Stimulated activated CD4-positive, alpha-beta T cell treated with anti-CD3 and anti-CD28 coated beads, Interleukin-1b, Interleukin-23, amount 100 ng/mL, for 1 hour (primary cell): Measurements from ENCODE around the gene NLE1.
"Not testable (repeated sequence)": the region's sequence is repeated elsewhere in the genome, so short reads cannot be mapped to it uniquely, and the experiment has no call there.

Source experiments
- DNase-seq, 2 donors: peaks; one replicate each; pipeline ENCODE4 v3.0.0-alpha.2; 2020; ENCODE audit warnings: low read depth in 2 of 2

Gene NLE1

DNA sequence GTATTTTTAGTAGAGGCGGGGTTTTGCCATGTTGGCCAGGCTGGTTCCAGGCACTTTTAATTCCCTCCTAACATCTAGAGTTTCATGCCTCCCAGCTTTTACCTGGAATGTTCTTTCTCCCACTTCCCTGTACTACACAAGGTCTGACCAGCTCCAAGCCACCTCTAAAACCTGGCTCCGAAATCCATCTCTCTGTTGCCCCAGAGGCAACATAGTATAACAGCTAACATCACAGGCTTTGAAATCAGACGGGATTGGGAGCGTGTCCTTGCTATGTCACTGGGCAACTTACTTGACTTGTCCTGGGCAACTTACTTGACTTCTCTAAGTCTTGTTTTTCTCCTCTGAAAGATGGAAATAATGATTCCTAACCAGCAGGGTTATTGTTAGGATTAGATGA lies 20.7 kb upstream of the NLE1 start:
- DNase-seq: no peak

DNA sequence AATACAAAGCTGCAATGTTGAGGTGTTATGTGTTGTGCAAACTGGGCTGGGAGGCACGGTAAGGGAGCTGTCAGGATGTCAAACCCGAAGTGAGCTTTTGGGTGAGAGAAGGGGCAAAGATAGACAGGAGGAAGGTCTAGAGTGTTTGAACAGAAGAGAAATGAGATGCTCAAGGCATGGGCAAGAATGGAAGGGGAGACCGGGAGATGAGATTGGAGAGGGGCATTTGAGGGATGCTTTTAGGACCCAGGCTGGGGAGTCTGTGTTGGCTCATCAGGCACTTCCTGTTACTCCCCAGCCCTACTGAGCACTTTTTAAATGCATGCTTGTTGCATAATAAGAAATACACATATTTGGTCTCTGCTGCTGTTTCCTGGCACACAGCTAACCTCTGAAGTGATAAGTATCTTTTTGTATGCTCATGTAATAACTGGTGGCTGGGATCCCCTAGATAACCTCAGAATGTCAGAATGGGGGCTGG lies 19.2 kb upstream of the NLE1 start:
- no peak for DNase-seq

DNA sequence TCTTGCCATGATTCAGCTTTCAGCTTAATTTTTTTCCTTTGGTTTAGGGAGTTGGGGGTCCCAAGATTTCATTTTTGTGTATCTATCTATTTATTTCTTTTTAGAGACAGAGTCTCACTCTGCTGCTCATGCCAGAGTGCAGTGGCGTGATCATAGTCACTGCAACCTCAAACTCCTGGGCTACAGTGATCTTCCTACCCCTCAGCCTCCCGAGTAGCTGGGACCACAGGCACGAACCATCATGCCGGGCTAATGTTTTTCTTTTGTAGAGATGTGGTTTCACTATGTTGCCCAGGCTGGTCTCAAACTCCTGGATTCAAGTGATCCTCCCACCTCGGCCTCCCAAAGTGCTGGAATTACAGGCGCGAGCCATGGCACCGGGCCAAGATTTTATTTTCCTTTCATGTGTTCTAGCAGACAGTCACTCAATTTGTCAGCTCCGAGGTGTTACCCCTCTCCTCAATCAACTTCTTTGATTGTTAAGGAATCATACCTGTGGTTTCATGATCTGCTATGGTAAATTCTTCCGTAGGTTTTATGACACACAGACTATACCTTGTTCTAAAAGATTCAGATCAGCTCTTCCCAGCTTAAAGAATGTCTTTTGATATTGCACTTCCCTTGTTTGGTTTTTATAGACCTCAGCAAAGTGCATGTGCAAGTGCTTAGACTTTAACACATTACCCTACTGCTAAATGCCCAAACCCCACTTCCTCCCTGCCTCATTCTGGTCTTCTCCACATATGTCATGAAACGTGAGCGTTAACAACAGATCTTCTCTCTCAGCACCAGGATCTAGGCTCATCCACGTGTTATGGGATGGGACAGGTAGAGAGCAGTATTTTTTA lies 18.5 kb upstream of the NLE1 start:
- no peak for DNase-seq

DNA sequence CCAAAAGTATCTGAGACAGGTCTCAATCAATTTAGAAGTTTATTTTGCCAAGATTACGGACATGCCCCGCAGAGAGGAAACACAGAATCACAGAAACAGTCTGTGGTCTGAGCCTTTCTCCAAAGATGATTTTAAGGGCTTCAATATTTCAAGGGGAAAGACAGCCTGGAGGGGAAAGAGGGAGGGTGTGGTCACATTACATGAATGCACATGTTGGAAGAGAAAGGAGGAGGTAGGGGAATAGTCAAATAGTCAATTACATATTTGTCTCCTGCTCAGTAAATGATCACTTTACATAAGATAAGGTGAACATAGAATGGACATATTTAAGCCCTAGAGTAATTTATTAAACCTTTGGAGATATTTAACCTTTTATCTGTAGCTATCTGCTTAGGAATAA lies 17.8 kb upstream of the NLE1 start:
- DNase-seq: no peak

DNA sequence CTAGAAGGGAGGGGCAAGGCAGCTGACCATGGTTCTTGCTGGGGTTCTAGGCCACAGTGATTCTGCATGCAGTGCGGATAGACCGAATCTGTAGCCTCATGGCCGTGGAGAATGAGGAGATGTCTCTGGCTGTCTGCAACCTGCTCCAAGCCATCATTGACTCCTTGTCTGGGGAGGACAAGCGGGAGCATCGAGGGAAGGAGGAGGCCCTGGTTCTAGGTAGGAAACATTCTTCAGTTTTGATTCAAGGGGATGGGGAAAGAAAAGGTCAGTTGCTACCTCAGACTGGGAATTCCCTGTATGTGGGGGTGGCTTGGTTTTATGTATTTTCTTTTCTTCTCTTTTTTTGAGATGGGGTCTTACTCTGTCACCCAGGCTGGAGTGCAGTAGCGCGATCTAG lies 13.1 kb upstream of the NLE1 start:
- no peak for DNase-seq

DNA sequence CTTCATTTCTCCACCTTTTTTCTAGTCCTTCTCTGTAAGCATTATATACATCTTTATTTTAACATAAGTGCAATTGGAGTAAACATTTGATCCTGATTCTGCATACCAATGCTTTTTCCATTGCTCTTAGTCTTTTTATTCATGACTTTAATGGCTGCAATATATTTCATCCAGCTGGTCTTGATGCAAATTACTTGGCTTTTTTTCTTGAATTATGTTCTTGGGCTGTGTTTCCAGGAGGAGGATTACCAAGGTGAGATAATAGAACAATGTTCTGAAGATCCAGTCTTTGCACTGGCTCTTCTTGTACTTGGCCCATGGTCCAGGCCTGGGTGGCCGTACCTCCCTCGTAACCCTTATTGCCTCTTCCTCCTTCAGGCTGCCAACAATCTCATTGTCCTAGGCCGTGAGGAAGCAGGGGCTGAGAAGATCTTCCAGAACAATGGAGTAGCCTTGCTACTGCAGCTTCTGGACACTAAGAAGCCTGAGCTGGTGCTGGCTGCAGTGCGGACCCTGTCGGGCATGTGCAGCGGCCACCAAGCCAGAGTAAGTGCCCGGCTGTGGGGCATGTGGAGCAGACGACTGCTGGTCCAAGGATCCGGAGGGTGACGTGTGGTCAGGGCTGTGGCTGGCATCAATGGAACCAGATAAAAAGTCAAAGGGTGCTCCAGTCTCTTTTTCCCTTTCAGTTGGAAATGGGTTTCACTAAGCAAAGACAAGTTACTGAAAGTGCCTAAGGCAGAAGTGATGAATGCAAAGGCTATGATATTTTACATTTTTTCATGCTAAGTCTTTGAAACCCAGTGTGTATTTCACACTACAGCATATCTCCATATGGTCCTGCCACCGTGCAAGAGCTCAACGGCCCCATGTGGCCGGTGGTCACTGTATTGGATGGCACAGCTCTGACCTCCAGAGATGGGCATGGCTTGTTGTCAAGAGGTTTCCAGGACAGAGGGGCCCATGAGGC lies 12.4 kb upstream of the NLE1 start:
- DNase-seq: no peak

DNA sequence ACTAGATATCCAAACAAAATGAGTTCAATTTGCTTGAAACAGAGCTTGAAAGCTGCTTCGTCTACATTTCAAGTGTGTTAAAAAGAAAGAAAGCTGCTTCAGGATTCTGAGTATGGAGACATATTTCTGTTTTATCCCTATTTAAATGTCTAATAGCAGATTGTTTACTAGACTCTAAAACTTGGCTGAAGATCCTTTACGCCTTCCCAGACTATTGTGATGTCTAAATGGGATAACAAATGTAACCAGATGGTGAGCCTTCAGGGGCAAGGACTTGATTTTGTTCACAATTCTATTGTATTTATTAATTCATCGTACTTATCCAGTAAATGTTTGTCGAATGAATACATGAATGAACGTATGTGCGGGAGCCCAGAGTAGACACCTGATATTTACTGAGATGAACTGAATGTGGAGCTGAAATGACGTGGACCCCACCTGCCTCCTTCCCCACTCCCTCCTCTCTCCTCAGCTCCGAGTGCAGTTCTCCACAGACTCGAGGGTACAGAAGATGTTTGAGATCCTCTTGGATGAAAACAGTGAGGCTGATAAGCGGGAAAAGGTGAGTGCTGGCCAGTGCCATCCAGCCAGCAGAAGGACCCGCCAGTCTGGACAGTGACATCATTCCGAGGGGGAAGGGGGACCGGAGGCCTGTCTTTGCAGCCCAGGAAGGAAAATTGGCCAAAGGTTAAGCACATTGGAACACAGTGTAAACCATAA lies 10.5 kb upstream of the NLE1 start:
- no peak for DNase-seq

DNA sequence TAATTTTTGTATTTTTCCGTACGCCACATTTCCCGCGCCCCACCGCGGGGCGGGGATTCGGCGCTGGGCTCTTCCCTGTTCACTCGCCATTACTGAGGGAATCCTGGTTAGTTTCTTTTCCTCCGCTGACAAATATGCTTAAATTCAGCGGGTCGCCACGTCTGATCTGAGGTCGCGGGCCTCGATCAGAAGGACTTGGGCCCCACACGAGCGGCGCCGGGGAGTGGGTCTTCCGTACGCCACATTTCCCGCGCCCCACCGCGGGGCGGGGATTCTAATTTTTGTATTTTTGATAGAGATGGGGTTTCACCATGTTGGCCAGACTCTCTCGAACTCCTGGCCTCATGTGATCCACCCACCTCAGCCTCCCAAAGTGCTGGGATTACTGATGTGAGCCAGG lies 9.0 kb upstream of the NLE1 start:
- not testable (repeated sequence) for DNase-seq

DNA sequence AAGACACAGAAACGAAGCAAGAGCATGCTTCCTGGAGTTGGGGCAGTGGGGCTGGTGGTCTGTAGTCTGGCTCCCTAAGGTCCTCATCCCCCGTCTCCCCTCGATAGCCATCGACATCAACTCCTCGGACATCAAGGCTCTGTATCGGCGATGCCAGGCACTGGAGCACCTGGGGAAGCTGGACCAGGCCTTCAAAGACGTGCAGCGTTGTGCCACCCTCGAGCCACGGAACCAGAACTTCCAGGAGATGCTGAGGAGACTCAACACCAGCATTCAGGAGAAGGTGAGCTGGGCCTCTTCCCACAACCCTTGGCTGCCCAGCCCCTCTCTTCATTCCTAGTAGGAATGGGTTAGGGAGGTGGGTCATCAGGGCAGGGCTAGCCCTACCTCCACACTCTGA lies 7.8 kb upstream of the NLE1 start:
- no peak for DNase-seq

DNA sequence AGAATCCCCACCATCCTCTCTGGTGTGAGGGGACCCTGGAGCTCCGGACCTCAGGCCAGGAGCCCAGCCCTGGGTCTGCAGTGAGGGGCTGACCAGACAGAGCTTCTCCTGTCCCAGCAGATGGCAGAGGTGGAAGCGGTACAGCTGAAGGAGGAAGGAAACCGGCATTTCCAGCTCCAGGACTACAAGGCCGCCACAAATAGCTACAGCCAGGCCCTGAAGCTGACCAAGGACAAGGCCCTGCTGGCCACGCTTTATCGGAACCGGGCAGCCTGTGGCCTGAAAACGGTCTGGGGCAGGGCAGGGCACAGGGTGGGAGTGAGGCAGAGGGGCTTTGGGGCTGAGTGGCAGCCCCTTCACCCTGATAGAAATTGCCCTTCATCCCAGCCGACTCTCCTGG lies 6.0 kb upstream of the NLE1 start:
- DNase-seq: no peak

DNA sequence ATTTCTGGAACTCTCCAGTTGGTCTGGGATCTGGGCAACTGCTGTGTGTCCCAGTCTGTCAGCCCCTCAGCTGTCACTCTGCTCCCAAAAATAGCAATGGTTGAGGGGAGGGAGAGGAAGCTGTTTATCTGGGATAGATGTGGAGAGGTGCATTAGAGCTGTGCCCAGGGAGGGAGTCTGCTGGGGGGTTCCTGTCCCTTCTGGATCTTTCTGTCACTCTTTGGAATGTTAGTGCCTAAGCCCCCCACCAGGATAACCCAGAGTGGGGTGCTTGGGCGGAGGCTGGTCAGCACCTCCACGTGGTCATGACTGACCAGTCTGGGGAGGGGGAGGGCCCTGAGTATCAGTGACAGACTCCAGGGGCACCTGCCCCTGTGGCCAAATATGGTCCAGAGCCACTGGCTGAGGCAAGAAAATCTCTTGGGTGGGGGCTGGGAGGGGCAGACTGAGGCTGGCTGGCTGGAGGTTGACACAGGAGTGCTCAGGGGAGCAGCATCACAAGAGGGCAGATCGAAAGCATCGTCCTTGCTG lies 5.3 kb upstream of the NLE1 start, which contains the start of gene UNC45B:
UNC45B (plus strand) TSS at position 443 of the 531 bp plus-strand sequence. CDS start 447 bp downstream, outside the sequence.
- no peak for DNase-seq

DNA sequence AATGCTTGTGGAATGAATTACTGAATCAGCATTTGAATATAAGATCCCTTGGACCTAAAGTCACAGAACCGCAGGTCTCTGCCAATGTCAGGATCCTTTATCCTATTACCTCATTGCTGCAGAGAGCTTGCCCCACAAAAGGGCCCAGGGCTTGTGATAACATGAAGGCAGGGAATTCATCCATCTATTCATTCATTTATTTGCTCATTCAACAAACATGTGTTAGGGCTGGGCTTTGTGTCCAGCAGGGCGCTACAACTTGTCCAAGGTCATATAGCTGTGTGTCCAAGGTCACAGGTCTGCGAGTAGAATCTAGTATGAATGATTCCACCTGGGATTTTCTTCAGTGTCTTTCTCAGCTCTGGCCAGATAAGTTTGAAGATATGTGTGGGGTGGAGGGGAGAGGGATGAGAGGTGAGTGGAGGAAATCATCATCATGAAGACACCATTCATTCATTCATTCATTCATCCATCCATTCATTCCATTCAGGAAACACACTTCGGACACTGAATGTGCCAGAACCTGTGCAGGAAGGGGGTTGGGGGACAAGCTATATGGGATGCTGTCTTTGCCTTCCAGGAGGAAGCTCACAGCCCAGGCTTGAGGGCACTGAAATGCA lies 4.2 kb upstream of the NLE1 start:
- DNase-seq: no peak

DNA sequence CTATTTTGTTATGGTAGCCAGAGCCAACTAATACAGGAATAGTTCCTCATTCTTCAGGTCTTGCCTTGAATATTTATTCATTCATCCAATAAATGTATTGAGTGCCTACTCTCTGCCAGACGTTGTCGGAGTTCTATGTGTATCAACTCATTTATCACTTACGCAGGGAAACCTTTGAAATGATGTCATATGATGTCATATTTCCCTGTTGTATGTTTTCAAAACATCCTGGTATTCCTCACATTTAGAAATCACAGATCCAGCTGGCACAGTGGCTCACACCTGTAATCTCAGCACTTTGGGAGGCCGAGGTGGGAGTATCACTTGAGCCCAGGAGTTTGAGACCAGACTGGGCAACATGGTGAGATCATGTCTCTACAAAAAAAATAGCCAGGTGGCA lies 2.7 kb upstream of the NLE1 start:
- DNase-seq: no peak

DNA sequence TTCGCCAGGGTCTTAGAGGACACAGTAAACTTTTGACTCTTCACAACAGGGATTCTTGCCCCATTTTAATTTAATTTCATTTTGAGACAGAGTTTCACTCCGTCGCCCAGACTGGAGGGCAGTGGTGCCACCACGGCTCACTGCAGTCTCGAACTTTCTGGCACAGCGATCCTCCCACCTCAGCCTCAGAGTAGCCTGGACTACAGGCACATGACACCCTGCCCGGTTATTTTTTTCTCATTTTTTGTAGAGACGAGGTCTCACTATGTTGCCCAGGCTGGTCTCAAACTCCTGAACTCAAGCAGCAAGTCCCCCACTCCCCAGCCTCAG lies 329 bp upstream of the NLE1 start:
- DNase-seq: no peak

DNA sequence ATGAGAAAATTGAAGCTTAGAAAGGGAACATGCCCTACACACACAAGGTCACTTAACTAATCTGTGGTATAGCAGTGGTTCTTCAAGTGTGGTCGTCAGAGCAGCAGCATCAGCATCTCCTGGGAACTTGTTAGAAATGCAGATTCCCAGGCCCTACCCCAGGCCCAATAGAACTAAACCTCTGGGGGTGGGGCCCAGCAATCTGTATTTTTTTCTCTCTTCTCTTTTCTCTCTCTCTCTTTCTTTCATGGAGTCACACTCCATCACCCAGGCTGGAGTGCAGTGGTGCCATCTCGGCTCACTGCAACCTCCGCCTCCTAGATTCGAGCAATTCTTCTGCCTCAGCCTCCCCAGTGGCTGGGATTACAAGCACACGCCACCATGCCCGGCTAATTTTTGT lies 3.9 kb downstream of the NLE1 start:
- DNase-seq: no peak

DNA sequence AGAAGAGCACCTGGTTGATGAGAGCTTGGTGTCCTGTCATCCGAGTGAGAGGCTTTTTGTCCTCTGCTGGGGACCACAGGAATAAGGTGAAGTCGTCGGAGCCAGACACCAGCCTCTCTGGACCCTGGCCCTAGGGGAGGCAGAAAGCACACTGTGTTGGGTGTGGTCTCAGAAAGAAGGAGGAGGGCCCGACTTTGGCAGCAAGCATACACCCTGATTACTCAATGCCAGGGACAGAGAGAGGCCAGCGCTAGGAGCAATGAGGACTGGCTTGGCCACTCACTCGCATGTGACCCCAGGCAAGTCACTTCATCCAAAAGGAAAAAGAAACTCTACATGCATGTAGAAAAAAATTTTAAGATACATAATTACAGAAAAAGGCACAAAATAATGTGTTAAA lies 6.8 kb downstream of the NLE1 start:
- DNase-seq: no peak

DNA sequence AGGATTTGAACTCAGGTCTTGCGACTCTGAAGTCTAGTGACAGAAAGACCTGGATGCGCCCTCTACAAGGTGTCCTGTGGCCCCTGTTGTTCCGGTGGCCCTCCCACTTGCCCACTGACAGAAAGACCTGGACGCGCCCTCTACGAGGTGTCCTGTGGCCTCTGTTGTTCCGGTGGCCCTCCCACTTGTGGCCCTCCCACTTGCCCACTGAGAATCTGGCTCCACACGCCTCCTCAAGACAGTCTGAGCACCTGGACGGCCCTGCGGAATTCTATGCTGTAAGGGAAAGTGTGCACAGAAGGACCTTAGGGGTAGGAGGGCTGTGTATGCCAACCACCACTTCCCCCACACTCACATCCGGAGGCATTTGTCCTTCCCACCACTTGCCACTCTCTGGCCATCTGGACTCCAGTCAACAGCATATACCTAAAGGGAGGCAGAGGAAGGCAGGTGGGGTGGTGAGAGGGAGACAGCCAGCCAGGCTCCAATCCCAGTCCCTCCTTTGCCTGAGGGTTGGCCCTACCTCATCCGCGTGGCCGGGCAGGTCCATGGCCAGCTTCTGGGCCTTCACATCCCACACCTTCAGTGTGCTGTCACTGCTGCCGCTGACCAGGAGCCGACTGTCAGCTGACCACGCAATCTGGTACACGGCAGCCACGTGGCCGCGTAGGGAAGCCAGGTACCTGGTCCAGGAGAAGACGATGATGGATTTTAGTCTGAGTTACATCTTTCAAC lies 9.1 kb downstream of the NLE1 start:
- no peak for DNase-seq

DNA sequence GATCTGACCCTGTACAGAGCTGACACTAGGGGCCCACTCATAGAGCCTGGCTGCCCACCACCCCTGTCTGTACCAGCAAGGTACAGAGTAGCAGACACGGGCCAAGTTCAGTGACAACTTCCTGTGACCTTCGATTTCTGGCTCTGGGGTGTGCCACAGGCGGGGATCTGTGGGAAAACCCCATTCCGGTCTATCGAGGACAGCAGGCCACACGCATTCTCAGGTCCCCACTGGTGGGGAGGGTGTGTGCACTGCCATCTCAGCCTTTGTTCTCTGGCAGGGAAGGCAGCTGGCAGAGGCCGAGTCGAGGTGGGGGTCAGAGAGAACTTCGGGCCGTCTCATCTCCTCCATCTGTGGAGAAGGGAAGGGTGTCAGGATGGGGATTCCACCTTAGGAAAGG lies 10.0 kb downstream of the NLE1 start:
- DNase-seq: no peak

DNA sequence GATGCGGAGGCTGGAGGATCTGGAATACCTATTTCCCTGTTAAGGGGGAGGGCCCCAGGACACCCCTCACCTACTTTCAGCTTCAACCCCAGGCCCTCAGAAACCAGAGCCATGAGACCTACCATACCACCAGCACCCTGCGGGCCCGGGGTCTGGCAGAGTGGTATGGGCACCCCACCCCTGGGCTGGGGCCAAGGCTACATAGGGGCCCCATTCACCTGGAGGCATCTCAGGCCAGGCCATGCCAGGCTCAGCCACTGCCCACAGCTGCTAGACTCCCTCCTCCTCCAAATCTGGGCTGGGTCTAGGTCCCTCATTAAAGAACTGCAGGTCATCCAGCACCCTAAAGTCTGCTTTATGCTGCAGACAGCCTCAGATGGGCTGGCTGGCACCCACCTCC lies 11.7 kb downstream of the NLE1 start:
- no peak for DNase-seq

DNA sequence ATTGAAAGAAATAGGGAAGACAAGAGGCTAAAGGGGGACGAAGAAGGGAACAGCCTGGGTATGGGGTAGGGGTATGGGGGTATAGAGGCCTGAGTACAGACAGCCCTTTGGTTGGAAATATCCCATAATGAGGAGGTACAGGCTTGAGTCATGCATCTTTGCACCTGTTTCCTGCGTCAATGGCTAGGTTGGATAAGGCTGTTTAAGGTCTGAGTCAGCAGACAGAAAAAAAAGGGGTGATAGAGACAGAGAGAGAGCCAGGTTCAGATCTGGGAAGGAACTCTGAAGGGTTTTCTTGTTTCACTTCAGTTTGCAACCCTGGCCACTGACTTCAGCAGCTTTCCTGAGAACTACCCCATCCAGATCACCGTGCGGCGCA lies 12.1 kb downstream of the NLE1 start:
- no peak for DNase-seq
